Endodermal cell (in vitro differentiated cells): ENCODE measurements around the gene TMEM38A. TPM values are rescaled to one million over a fixed set of nuclear protein-coding genes. Genes with fewer than 3 reads are reported as not detected.

Experiments
- DNase-seq: peaks from one replicate; pipeline ENCODE4 v3.0.0-alpha.2; 2017
- H3K27ac ChIP-seq: 2 replicates; pipeline ENCODE4 v1.5.1; 2013; ENCODE audit warnings: mild to moderate bottlenecking, low read depth, low read length, moderate library complexity
- H3K27me3 ChIP-seq: 2 replicates; pipeline ENCODE4 v1.6.1; 2013; ENCODE audit warnings: mild to moderate bottlenecking, low read length, moderate library complexity; ENCODE audit not compliant: insufficient read depth, control insufficient read depth, poor library complexity, severe bottlenecking
- H3K36me3 ChIP-seq: 2 replicates; pipeline ENCODE4 v1.7.0; 2013; ENCODE audit warnings: mild to moderate bottlenecking, low read length, moderate library complexity; ENCODE audit not compliant: control insufficient read depth, insufficient read depth
- H3K4me1 ChIP-seq: one replicate; pipeline ENCODE4 v1.7.0; 2013; ENCODE audit warnings: low read length; ENCODE audit not compliant: control insufficient read depth, insufficient read depth
- H3K4me3 ChIP-seq: 2 replicates; pipeline ENCODE4 v1.5.1; 2013; ENCODE audit warnings: mild to moderate bottlenecking, low read length, moderate library complexity
- H3K9ac ChIP-seq: 2 replicates; pipeline ENCODE4 v1.6.1; 2013; ENCODE audit warnings: mild to moderate bottlenecking, low read length, moderate library complexity; ENCODE audit not compliant: poor library complexity, severe bottlenecking; ENCODE audit errors: extremely low read depth
- H3K9me3 ChIP-seq: 2 replicates; pipeline ENCODE4 v1.6.1; 2013; ENCODE audit warnings: mild to moderate bottlenecking, low read length, moderate library complexity; ENCODE audit not compliant: control insufficient read depth
- H3K27ac Mint-ChIP-seq: 2 replicates; pipeline ENCODE4 v1.8.0; 2020; ENCODE audit warnings: mixed read lengths
- H3K27me3 Mint-ChIP-seq: 2 replicates; pipeline ENCODE4 v1.8.0; 2021; ENCODE audit warnings: mild to moderate bottlenecking, mixed read lengths; ENCODE audit not compliant: insufficient read depth
- H3K36me3 Mint-ChIP-seq: 2 replicates; pipeline ENCODE4 v1.8.0; 2020; ENCODE audit warnings: low read depth, mixed read lengths
- H3K4me1 Mint-ChIP-seq: 2 replicates; pipeline ENCODE4 v1.8.0; 2020; ENCODE audit warnings: mixed read lengths
- H3K4me3 Mint-ChIP-seq: 2 replicates; pipeline ENCODE4 v1.8.0; 2020; ENCODE audit warnings: mild to moderate bottlenecking, moderate library complexity, mixed read lengths
- H3K9me3 Mint-ChIP-seq: 2 replicates; pipeline ENCODE4 v1.8.0; 2020; ENCODE audit warnings: mild to moderate bottlenecking, mixed read lengths
- WGBS, 2 experiments: methylation state at CpG; one replicate each; pipeline versions ENCODE4 v1.1.5 to v1.1.7; 2013; ENCODE audit warnings: missing lambda C conversion rate in 2 of 2, mixed read lengths in 1 of 2; ENCODE audit not compliant: insufficient coverage in 1 of 2, insufficient read length in 1 of 2; 5-methylcytosine and 5-hydroxymethylcytosine counted together
- total RNA-seq, 2 donors: library from RNA; stranded (reverse); fragmentation: NEBNext Ultra II Directional in 1 of 2; extraction: Animal tissue kit (Norgen Biotek cat#: 25700) in 1 of 2; gene quantifications; 2 replicates in 1 of 2; 3 replicates in 1 of 2; pipeline ENCODE4 v1.2.1, GENCODE V29; 2021
- TF ChIP-seq, protein P1 (sequence below): fragments of 200-600 bp; sonication (generic); conservative IDR thresholded peaks from 2 replicates; pipeline ENCODE4 v1.5.0; 2021; ENCODE audit warnings: antibody characterized with exemption, mild to moderate bottlenecking

Gene TMEM38A
- total RNA-seq, 2 donors from 2014 or later, result 5.1 to 6.8 TPM

DNA sequence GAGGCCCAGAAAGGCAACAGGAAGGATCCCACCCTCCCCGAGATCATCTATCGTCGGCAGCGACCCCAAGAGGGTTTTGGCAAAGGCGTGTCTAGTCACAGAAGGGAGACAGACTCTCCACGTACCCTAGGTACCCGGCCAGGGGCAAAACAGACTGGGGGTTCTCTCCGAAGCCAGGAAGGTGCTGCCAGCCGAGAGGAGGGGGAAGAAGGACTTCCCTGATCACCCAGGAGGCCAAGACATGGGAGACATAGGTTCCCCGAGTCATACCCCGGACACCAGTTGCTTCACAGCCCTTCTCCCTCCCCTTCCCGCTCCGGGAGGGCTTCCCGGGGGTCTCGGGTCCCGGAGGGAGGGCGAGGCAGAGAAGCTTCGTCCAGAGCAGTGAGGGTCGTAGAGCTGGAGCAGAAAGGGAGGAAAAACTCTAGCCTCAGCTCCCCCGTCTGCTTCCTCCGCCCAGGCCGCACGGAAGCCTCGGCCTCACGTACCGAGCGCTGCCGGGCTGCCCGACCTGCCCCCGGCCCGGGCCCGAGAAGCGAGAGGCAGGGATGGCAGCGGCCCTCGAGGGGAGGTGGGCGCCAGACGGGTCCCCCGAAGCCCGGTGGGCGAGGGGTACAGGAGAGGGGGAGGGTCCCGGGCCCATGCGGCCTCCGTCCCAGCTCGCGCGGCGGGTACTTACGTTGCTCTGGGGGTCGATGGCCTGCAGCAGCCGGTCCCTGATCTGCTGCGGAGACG lies 33.6 kb upstream of the TMEM38A start:
- H3K27me3 Mint-ChIP-seq, result no peaks in the 10 kb centered on the region
- WGBS, 2 experiments, result 0% methylated on average over 14 to 52 of the region's 52 CpGs

GRCh38 chr19:16627928-16628182 lies 33.1 kb upstream of the TMEM38A start:
- peaks cover 40% of the 10 kb centered on the region for H3K36me3 ChIP-seq
- Mint-ChIP-seq H3K9me3 (no peaks in the 10 kb centered on the region), H3K27ac (no peak overlapping the region), H3K4me1 (peaks cover 27% of the 10 kb centered on the region), H3K36me3 (peaks cover 20% of the 10 kb centered on the region), H3K27me3 (no peaks in the 10 kb centered on the region), H3K4me3 (peak overlapping the region; percentile 93)
- WGBS, 2 experiments, result 0% methylated on average over 38 of the region's 38 CpGs; no CpG with 5 or more reads in 1 of the 2 experiments
- H3K4me3 ChIP-seq, result peak overlapping the region; percentile 86
- TF ChIP-seq, protein P1, sequence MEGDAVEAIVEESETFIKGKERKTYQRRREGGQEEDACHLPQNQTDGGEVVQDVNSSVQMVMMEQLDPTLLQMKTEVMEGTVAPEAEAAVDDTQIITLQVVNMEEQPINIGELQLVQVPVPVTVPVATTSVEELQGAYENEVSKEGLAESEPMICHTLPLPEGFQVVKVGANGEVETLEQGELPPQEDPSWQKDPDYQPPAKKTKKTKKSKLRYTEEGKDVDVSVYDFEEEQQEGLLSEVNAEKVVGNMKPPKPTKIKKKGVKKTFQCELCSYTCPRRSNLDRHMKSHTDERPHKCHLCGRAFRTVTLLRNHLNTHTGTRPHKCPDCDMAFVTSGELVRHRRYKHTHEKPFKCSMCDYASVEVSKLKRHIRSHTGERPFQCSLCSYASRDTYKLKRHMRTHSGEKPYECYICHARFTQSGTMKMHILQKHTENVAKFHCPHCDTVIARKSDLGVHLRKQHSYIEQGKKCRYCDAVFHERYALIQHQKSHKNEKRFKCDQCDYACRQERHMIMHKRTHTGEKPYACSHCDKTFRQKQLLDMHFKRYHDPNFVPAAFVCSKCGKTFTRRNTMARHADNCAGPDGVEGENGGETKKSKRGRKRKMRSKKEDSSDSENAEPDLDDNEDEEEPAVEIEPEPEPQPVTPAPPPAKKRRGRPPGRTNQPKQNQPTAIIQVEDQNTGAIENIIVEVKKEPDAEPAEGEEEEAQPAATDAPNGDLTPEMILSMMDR, result no peak
- H3K27me3 ChIP-seq, result no peaks in the 10 kb centered on the region
- peak; percentile 56 for DNase-seq
- no peak overlapping the region for H3K27ac ChIP-seq
- peaks cover 5% of the 10 kb centered on the region for H3K4me1 ChIP-seq
- peak overlapping the region; percentile 58 for H3K9ac ChIP-seq
- H3K9me3 ChIP-seq, result no peaks in the 10 kb centered on the region

More for the DNA sequence above, 33.6 kb upstream of the TMEM38A start:
- Mint-ChIP-seq H3K36me3 (peaks cover 17% of the 10 kb centered on the region), H3K9me3 (no peaks in the 10 kb centered on the region), H3K27ac (peak overlapping the region; percentile 90), H3K4me1 (peaks cover 27% of the 10 kb centered on the region), H3K4me3 (peak overlapping the region; percentile 93)
- Histone ChIP-seq H3K27me3 (no peaks in the 10 kb centered on the region), H3K9ac (peak overlapping the region; percentile 58), H3K9me3 (no peaks in the 10 kb centered on the region), H3K27ac (no peak overlapping the region), H3K4me1 (peaks cover 5% of the 10 kb centered on the region), H3K36me3 (peaks cover 35% of the 10 kb centered on the region), H3K4me3 (peak overlapping the region; percentile 86)
- TF ChIP-seq, protein P1, result no peak
- DNase-seq, result peak; percentile 56

DNA sequence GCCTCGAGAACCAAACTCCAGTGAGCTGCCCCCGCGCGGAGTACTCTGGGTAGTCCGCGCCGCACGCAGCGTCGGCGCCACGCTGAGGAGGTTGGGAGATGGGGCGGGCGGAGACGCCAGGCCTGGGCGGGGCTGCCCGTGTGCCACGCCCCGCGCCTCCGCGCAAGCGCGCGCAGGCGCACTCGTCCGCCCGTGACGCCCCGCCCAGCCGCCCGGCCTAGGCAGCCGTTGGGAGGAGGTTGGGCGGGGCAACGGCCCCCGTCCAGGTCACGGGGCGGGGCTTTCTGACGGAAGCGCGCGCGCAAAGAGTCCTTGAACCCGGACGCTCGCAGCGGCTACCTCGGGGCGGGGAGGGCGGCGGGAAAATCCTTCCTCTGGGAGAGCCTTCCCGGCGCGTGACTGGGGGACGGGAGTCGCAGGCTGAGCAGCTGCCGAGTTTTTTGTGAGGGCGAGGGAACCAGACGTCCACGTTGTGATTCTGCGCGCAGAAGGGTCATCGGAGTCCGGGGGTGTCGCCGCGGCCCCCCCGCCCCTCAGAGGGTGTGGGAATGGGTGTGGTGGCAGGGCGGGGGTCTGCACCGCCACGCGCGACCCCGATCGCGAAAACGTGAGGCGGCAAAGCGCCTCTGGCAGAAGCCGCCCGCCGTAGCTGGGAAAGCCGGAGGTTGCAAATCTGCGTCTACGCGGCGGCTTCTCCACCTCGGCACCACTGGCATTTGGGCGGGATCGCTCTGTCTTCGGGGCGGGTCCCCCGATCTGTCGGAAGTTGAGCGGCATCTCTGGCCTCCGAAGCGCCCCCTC lies 32.6 kb upstream of the TMEM38A start, which contains the start of gene MED26:
TSS of gene MED26 (minus strand) at position 22 of the 801 bp plus-strand sequence. CDS start 261 bp downstream, outside the sequence.
- WGBS, 2 experiments, result 0% methylated on average over 24 to 98 of the region's 98 CpGs
- Histone ChIP-seq H3K27ac (peak within 1 kb of the TSS; percentile 84), H3K4me3 (peak within 1 kb of the TSS; percentile 86), H3K4me1 (peaks cover 5% of the 10 kb centered on the region), H3K27me3 (no peaks in the 10 kb centered on the region), H3K9ac (peak within 1 kb of the TSS; percentile 79), H3K36me3 (peaks cover 41% of the 10 kb centered on the region), H3K9me3 (no peaks in the 10 kb centered on the region)
- Mint-ChIP-seq H3K4me3 (peak within 1 kb of the TSS; percentile 93), H3K27ac (peak within 1 kb of the TSS; percentile 98), H3K9me3 (no peaks in the 10 kb centered on the region), H3K4me1 (peaks cover 27% of the 10 kb centered on the region), H3K27me3 (no peaks in the 10 kb centered on the region), H3K36me3 (peaks cover 21% of the 10 kb centered on the region)
- TF ChIP-seq, protein P1, result no peak
- DNase-seq, result peak; percentile 97
